ENCODE results near the gene ZFYVE9.

DNA sequence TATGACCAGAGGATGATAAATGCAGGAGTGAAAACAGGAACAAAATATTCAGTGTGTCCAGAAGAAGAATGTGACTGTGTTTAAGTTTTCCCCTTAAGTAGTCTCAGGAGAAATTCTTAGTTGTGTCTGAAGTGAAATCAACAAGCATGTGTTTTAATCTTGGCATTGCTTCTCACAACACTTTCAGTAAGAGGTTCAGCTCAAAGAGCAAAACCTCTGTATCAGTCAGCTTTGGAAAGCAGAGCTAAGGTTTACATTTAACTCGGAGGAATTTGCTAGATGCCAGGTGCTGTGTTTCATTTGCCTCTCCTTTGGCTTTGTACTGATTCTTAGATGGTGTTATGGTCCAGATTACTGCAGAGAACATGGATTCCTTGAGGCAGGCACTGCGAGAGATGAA lies 195.6 kb downstream of the ZFYVE9 start:
- TF ChIP-seq, protein P1, sequence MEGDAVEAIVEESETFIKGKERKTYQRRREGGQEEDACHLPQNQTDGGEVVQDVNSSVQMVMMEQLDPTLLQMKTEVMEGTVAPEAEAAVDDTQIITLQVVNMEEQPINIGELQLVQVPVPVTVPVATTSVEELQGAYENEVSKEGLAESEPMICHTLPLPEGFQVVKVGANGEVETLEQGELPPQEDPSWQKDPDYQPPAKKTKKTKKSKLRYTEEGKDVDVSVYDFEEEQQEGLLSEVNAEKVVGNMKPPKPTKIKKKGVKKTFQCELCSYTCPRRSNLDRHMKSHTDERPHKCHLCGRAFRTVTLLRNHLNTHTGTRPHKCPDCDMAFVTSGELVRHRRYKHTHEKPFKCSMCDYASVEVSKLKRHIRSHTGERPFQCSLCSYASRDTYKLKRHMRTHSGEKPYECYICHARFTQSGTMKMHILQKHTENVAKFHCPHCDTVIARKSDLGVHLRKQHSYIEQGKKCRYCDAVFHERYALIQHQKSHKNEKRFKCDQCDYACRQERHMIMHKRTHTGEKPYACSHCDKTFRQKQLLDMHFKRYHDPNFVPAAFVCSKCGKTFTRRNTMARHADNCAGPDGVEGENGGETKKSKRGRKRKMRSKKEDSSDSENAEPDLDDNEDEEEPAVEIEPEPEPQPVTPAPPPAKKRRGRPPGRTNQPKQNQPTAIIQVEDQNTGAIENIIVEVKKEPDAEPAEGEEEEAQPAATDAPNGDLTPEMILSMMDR (conservative IDR thresholded peaks at IDR 0.05; ENCODE audit: low read depth, low read length): no peak
- TF ChIP-seq CEBPB (IDR thresholded peaks at IDR 0.05; ENCODE audit: low read depth, low read length): no peak
- TF ChIP-seq RFX5 (IDR thresholded peaks at IDR 0.05; ENCODE audit: low read depth, low read length): no peak
- no peak for TF ChIP-seq RAD21 (IDR thresholded peaks at IDR 0.05; ENCODE audit: low read length)
- TF ChIP-seq POLR2A (IDR thresholded peaks at IDR 0.05; ENCODE audit: low read depth, low read length): no peak
- no peak for TF ChIP-seq BHLHE40 (IDR thresholded peaks at IDR 0.05; ENCODE audit: low read depth, low read length)
- no peak for TF ChIP-seq CHD1 (IDR thresholded peaks at IDR 0.05; ENCODE audit: low read depth, low read length)

Data from IMR-90 (cell line).